Activated T-cell treated with anti-CD3 and anti-CD28 coated beads, Interleukin-2, amount 50 U/mL, for 24 hours (primary cell): Measurements from ENCODE around the gene B4GALNT1.
A peak's percentile ranks its signal among the peaks of the same experiment; 100 is the strongest.
"Not testable (repeated sequence)": the region's sequence is repeated elsewhere in the genome, so short reads cannot be mapped to it uniquely, and the experiment has no call there.

Experiments used
- DNase-seq: peaks from one replicate; pipeline ENCODE4 v3.0.0-alpha.2; 2020
- H3K27ac Mint-ChIP-seq: 2 replicates; pipeline ENCODE4 v1.8.0; 2020; ENCODE audit warnings: mild to moderate bottlenecking, mixed read lengths
- H3K27me3 Mint-ChIP-seq: 2 replicates; pipeline ENCODE4 v1.8.0; 2020; ENCODE audit warnings: mixed read lengths
- H3K36me3 Mint-ChIP-seq: 2 replicates; pipeline ENCODE4 v1.8.0; 2020; ENCODE audit warnings: low read depth, mixed read lengths
- H3K4me1 Mint-ChIP-seq: 2 replicates; pipeline ENCODE4 v1.8.0; 2020; ENCODE audit warnings: low read depth, mixed read lengths
- H3K4me3 Mint-ChIP-seq: 2 replicates; pipeline ENCODE4 v1.8.0; 2020; ENCODE audit warnings: mild to moderate bottlenecking, moderate library complexity, mixed read lengths
- H3K9me3 Mint-ChIP-seq: 2 replicates; pipeline ENCODE4 v1.8.0; 2020; ENCODE audit warnings: mixed read lengths

The B4GALNT1 gene

DNA sequence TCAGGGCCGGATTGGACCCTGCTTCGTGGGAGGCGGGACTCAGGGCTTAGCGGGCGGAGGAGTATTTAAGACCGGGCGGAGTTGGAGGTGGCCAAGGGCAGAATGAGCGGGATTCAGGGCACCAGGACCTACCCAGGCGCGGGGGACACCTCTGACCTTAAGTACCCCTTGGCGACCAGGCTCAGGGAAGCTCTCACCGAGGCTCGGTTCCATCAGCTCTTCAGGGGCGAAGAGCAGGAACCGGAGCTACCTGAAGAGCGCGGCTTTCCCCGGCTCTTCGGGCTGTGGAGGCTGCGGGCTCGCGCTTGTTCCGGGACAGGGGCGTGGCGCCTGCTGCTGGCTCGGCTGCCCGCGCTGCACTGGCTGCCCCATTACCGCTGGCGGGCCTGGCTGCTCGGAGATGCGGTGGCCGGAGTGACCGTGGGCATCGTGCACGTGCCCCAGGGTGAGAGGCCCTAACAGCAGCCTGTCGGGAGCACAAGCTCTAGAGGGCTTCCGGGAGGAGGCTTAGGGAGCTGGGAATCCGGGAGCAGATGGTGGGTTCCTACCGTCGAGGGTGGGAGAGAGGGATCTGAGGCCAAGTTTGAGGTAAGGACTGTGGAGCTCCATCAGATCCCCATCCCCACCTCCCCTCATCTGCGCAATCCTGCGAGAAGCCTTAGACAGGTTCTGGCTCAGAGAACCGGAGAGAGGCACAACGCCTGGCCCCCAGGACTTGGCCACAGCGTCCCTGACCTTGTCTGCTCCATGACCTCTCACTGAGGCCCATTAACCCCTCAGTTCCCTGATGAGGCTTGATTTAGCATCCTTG, 13.4 kb downstream of the B4GALNT1 start:
- H3K4me3 Mint-ChIP-seq: no peak overlapping the region

DNA sequence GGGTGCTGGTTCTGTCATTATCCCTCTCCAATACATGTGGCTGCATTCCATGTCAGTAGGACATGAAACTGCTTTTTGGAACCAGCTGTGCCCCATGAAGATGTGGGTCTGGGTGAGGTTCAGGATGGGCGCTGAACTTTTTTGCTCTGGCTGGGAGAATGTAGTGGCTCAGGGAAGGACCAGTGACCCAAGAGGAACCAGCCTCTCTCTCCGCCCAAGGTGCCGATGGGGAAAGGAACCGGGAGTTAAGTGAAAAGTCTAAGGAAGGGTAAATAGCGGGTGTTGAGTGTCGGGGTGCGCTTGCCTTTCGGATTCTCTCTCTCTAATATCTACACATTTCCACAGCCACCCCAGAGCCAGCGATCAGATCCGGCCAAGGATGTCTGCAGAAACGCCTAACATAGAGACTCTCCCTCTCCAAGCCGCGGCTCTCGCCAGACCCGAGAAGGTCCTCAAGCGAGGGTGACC, 14.0 kb downstream of the B4GALNT1 start:
- no peak for DNase-seq
- H3K27me3 Mint-ChIP-seq: peaks cover 91% of the 10 kb centered on the region
- no peaks in the 10 kb centered on the region for H3K36me3 Mint-ChIP-seq
- H3K27ac Mint-ChIP-seq: no peak overlapping the region
- H3K9me3 Mint-ChIP-seq: no peaks in the 10 kb centered on the region
- no peak overlapping the region for H3K4me3 Mint-ChIP-seq
- peaks cover 29% of the 10 kb centered on the region for H3K4me1 Mint-ChIP-seq

More for the DNA sequence above, 13.4 kb downstream of the B4GALNT1 start:
- H3K9me3 Mint-ChIP-seq: no peaks in the 10 kb centered on the region
- peaks cover 29% of the 10 kb centered on the region for H3K4me1 Mint-ChIP-seq
- peaks cover 93% of the 10 kb centered on the region for H3K27me3 Mint-ChIP-seq
- H3K36me3 Mint-ChIP-seq: no peaks in the 10 kb centered on the region
- DNase-seq: peak; percentile 54
- H3K27ac Mint-ChIP-seq: no peak overlapping the region

- H3K36me3 Mint-ChIP-seq, DNase-seq, H3K9me3 Mint-ChIP-seq, H3K4me3 Mint-ChIP-seq, H3K27ac Mint-ChIP-seq: not testable (repeated sequence)
- Mint-ChIP-seq H3K4me1 (peaks cover 29% of the 10 kb centered on the region), H3K27me3 (peaks cover 91% of the 10 kb centered on the region)
Observed at GRCh38 chr12:57618431-57618830, 14.6 kb downstream of the B4GALNT1 start.

DNA sequence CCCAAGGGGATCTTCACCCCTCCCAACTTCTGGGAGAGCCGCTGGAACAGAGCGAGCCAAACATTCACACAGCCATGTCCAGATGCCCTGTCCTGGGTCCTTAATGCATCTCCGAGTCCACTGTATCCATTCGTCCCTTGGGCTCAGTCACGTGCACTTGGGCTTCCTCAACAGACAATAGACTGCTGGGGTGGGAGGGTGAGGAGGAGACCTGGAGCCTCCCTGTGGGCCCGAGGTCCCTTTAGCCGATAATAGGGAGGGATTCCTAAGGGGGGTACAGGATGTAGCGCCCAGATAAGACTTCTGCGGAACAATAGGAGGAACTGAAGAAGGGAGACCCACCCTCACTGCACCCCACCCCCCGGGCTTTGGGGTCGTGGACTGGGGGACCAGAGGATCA, 15.1 kb downstream of the B4GALNT1 start:
- H3K27me3 Mint-ChIP-seq: peaks cover 91% of the 10 kb centered on the region
- no peak overlapping the region for H3K4me3 Mint-ChIP-seq

DNA sequence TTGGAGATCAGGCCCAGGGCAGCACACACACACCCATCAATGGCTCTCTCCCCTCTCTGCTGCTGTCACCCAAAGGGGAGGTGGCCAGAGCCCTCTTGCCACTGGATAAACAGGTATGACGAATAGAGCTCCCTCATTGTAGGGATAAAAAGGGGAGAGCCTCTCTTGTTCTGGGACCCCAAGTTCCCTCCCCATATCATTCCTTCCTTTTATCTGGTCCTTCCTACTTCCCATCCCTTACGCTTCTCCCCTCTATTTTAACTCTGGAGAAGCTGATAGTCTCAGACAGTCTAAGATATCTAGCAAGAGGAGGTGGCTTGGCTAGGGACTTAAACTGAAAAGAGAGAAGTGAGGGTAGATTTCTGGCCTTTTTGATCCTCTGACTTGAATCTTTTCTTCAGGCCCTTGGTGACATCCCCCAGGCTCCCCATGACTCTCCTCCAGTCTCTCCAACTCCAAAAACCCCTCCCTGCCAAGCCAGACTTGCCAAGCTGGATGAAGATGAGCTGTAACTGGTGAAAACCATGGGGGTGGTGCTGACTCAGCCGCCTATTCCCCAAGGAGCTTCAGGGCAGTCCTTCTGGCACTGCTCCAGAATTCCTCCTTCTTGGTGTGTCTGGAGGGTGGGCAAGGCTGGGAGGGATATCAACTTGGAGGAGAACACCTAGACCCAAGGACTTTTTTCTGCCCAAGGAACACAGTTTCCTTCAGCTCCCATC, 16.5 kb downstream of the B4GALNT1 start:
- Mint-ChIP-seq H3K4me3 (no peak overlapping the region), H3K27me3 (peaks cover 90% of the 10 kb centered on the region), H3K4me1 (peaks cover 21% of the 10 kb centered on the region), H3K9me3 (no peaks in the 10 kb centered on the region), H3K27ac (no peak overlapping the region), H3K36me3 (no peaks in the 10 kb centered on the region)
- no peak for DNase-seq

More for the DNA sequence above, 15.1 kb downstream of the B4GALNT1 start:
- Mint-ChIP-seq H3K9me3 (no peaks in the 10 kb centered on the region), H3K4me1 (peaks cover 29% of the 10 kb centered on the region), H3K27ac (no peak overlapping the region), H3K36me3 (no peaks in the 10 kb centered on the region)
- no peak for DNase-seq

DNA sequence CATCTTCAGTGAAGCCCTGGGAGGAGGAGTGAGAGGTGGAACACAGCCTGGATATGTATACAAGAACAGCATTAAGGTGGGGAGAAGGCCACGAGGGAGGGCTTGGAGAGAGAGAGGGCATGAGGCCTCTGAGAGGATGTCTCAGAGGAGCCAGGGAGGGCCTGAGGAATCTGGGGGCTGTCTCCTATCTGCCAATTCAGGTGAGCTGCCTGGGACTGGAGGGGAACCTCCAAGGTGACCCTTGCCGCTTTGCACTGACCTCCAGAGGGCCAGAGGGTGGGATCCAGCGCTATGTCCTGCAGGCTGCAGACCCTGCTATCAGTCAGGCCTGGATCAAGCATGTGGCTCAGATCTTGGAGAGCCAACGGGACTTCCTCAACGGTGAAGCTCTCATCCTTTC, 17.4 kb downstream of the B4GALNT1 start:
- Mint-ChIP-seq H3K4me1 (peaks cover 15% of the 10 kb centered on the region), H3K4me3 (no peak overlapping the region), H3K27me3 (peaks cover 85% of the 10 kb centered on the region), H3K9me3 (no peaks in the 10 kb centered on the region), H3K36me3 (no peaks in the 10 kb centered on the region), H3K27ac (no peak overlapping the region)
- no peak for DNase-seq

DNA sequence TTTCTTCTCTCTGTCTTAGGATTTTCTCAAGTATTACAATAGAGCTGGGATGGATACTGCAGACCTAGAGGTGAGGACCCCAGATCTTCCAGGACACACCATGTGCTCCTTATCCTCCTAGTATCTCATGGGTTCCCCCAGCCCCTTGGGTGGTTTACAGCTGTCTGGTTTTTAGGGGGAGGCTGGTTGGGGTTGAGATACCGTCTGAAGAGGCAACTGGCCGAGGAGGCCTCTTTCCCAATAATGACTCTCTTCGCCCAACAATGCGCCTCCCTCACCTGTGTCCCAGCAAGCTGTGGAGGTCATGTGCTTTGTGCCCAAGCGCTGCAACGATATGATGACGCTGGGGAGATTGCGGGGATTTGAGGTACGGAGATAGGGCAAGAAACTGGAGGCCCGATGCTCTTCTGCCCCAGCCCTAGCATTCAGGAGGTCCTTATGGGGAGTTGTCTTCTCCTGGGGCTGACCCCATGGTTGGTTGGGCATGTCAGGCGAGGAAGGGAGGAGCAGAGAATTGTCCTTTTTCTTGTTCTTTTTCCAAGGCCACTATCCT, 18.0 kb downstream of the B4GALNT1 start:
- H3K4me3 Mint-ChIP-seq: no peak overlapping the region
- peaks cover 82% of the 10 kb centered on the region for H3K27me3 Mint-ChIP-seq
- peak; percentile 14 for DNase-seq
- H3K27ac Mint-ChIP-seq: no peak overlapping the region
- peaks cover 13% of the 10 kb centered on the region for H3K4me1 Mint-ChIP-seq
- H3K9me3 Mint-ChIP-seq: no peaks in the 10 kb centered on the region
- H3K36me3 Mint-ChIP-seq: no peaks in the 10 kb centered on the region

- Mint-ChIP-seq H3K4me3 (no peak overlapping the region), H3K27me3 (peaks cover 76% of the 10 kb centered on the region), H3K4me1 (peaks cover 9% of the 10 kb centered on the region), H3K36me3 (no peaks in the 10 kb centered on the region), H3K9me3 (no peaks in the 10 kb centered on the region), H3K27ac (no peak overlapping the region)
- no peak for DNase-seq
Observed at GRCh38 chr12:57614178-57614947, 18.6 kb downstream of the B4GALNT1 start.

GRCh38 chr12:57613427-57614109, 19.4 kb downstream of the B4GALNT1 start:
- no peak for DNase-seq
- Mint-ChIP-seq H3K4me1 (peaks cover 7% of the 10 kb centered on the region), H3K9me3 (no peaks in the 10 kb centered on the region), H3K36me3 (no peaks in the 10 kb centered on the region), H3K4me3 (no peak overlapping the region), H3K27ac (no peak overlapping the region), H3K27me3 (peaks cover 68% of the 10 kb centered on the region)

DNA sequence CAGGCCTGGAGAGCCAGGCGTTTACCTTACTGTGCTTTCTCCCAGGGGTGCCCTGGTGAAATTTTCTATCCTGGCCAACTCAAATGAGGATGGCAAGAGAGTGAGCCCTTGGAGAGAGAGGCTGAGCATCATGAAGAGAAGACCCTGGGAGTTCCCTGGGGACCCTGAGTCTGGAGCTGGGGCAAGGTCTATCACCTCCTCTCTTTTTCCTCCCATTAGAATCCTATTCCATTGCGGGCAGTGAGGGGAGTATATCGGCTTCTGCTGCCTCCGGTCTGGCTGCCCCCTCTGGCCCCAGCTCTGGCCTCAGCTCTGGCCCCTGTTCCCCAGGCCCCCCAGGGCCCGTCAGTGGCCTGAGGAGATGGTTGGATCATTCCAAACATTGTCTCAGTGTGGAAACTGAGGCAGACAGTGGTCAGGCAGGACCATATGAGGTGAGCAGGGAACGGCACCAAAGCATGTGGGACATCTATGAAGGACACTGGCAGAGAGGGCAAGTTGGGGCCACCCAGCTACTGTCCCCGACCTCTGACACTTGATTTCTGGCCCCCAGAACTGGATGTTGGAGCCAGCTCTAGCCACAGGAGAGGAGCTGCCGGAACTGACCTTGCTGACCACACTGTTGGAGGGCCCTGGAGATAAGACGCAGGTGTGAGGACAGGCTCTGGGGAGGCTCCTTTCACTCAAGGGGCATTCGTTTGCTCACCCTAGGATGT, 20.1 kb downstream of the B4GALNT1 start:
- no peak overlapping the region for H3K4me3 Mint-ChIP-seq

DNA sequence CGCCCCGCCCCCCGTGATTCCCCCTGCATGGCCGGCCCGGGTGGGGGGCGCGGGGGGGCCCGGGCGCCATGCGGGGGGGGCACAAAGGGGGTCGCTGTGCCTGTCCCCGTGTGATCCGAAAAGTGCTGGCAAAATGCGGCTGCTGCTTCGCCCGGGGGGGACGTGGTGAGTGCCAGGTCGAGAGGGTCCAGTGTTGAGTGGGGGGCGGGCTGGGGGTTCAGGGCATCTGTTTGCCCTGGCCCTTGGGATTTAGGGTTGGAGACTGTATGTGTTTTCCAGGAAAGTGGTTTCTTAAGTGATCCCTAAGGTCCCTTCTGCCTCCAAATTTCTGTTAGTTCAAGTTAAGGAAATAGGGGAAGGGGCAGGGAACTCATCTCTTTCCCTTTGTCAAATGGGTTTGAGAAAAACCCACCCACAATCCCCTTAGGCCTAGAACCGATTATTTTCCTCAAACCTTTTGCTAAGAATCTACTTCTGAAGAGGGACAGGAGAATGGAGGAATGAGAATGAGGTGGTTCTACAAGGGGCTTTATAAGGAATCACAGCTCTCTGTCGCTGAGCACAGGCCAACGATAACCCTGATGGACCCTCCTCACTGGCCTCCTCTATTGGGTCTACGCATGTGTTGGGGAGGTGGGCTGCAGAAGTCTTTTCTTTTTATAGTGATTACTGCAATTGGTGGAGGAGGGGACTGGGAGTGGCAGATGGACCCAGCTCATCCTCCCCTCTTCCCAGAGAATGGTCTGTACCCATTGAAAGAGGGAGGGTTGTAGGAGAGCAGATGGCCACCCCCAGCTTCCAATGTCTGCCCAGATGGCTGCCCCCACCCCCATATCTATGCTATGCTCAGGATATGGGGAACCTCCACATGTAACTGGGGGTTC, 20.9 kb downstream of the B4GALNT1 start:
- Mint-ChIP-seq H3K9me3 (no peaks in the 10 kb centered on the region), H3K27ac (no peak overlapping the region), H3K4me1 (peaks cover 7% of the 10 kb centered on the region), H3K36me3 (no peaks in the 10 kb centered on the region), H3K27me3 (peaks cover 54% of the 10 kb centered on the region), H3K4me3 (peak overlapping the region; percentile 63)
- DNase-seq: no peak

More for the DNA sequence above, 20.1 kb downstream of the B4GALNT1 start:
- no peaks in the 10 kb centered on the region for H3K9me3 Mint-ChIP-seq
- peaks cover 62% of the 10 kb centered on the region for H3K27me3 Mint-ChIP-seq
- H3K36me3 Mint-ChIP-seq: no peaks in the 10 kb centered on the region
- H3K27ac Mint-ChIP-seq: no peak overlapping the region
- H3K4me1 Mint-ChIP-seq: peaks cover 7% of the 10 kb centered on the region
- DNase-seq: no peak

DNA sequence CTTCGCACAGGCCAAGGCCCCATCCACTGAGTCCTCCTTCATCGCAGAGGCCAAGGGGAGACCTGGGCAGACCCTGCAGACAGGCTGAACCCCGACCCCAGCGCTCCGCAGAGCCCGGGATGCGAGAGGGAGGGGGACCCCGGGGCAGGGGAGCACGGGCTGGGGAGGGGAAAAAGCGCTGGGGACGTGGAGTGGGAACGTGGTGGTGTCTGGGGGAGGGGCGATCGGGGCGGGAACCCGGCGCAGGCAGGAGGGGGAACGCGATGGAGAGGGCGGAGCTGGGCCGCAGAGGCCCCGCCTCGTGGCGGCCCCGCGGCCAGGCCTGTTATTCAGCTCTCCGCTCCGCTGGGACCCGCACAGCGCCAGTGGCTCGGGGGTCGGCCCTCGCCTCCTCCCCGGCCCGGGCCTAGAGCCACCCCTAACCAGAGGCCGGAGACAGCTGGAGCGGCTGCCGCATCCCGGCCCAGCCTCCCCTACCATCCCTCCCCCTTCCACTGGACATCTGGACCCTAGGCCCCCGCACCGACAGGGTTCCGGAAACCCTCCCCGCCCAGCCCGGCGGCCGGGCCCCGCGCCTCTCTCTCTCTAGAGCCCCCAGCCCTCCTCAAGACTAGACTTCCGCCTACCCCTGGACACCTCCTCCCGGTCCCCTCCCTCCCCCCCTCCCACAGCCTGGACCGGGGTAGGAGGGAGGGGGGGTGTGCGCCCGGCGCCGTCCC, 21.7 kb downstream of the B4GALNT1 start, which contains the start of gene ARHGEF25:
Gene ARHGEF25 (plus strand): TSS at position 328 of the 719 bp plus-strand sequence. CDS start 460 bp downstream, outside the sequence.
- H3K27ac Mint-ChIP-seq: peak within 1 kb of the TSS; percentile 82
- H3K4me1 Mint-ChIP-seq: peaks cover 9% of the 10 kb centered on the region
- peak within 1 kb of the TSS; percentile 64 for H3K4me3 Mint-ChIP-seq
- peaks cover 48% of the 10 kb centered on the region for H3K27me3 Mint-ChIP-seq
- peaks cover 3% of the 10 kb centered on the region for H3K36me3 Mint-ChIP-seq
- H3K9me3 Mint-ChIP-seq: no peaks in the 10 kb centered on the region
- peak; percentile 76 for DNase-seq
